Daoy (cell line): ENCODE data around the gene SERPINE1. TPM values are rescaled to one million over a fixed set of nuclear protein-coding genes. Genes with fewer than 3 reads are reported as not detected.

Experiments used
- DNase-seq: peaks from one replicate; pipeline ENCODE4 v3.0.0-alpha.2; 2015; ENCODE audit warnings: low read depth
- total RNA-seq: library from RNA; depleted of rRNA; stranded (reverse); fragments of >200 nt; shearing (Covaris generic); gene quantifications from 2 replicates; pipeline ENCODE4 v1.2.3, GENCODE V29; 2014

The SERPINE1 gene
- total RNA-seq, 1 experiment from 2014 or later, result 845 TPM

DNA sequence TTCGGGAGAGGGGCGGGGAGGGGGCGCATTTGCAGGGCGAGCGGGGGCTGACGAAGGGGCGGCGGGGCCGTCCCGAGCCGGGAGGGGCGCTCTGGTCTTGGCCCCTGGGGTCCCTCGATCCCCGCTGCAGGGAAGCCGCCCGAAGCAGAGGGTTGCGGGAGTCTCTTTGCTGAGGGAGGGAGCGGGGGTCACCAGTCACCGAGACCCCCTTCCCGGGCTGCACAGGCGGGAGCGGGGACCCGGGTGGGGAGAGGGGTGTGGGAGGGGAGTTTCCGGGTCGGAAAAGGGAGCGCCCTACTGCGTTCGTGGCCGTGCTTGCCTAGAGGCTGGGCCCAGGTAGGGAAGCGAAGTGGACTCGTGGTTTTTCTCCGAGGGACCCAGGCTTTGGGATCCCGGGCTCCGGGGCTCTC is 27.8 kb downstream of the SERPINE1 start:
- no peak for DNase-seq

- DNase-seq, result no peak
Measured at GRCh38 chr7:101155303-101155702, 28.4 kb downstream of the SERPINE1 start.

- no peak for DNase-seq
Measured at GRCh38 chr7:101156277-101156676, 29.4 kb downstream of the SERPINE1 start.

- DNase-seq, result no peak
Measured at GRCh38 chr7:101156866-101157589, 30.1 kb downstream of the SERPINE1 start.

DNA sequence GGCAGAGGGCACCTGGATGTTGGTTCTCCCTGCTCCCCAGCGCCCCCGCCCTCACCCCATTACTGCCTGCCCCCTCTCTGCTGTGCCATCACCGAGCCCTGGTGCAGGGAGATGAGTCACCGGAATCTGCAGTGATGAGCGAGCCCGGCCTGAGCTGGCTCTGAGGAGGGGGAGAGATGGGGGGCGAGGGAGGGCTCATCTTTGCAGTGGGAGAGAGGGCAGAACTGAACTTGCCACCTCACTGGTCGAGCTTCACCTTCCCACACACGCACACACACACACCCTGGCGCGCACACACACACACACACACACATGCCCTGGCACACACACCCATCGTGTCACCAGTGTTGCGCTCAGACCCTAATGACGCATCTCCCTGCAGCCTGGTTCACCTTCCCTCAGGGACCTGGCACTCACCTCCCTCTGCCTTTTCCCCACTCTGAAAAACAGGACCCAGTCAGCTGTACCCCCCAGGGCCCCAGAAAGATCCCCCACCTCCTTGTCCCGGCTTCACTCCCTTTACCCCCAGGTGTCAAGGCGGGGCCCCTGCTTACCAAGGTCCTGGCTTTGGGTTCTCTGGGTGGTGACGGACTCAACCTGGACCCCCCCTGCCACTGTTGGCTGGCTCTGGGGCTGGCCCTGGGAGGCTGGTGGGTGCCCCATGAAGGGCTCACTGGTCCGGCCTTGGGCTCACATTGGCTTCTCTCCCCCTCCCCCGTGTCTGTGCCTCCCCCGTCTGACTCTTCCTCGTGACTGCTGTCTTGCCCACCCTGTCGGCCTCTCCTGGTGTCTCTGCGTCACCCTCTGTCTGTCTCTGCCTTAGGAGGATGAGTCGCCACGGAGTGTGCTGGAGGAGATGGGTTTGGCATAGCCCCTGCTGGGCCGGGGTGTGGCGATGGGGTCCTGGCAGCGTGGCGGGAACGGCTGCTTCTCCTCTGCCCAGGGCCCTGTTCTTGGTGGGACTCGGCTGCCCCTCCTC is 33.1 kb downstream of the SERPINE1 start:
- peak; percentile 86 for DNase-seq

- no peak for DNase-seq
Measured at GRCh38 chr7:101160910-101161309, 34.0 kb downstream of the SERPINE1 start.

GRCh38 chr7:101161692-101162471 is 35.0 kb downstream of the SERPINE1 start:
- DNase-seq, result no peak

DNA sequence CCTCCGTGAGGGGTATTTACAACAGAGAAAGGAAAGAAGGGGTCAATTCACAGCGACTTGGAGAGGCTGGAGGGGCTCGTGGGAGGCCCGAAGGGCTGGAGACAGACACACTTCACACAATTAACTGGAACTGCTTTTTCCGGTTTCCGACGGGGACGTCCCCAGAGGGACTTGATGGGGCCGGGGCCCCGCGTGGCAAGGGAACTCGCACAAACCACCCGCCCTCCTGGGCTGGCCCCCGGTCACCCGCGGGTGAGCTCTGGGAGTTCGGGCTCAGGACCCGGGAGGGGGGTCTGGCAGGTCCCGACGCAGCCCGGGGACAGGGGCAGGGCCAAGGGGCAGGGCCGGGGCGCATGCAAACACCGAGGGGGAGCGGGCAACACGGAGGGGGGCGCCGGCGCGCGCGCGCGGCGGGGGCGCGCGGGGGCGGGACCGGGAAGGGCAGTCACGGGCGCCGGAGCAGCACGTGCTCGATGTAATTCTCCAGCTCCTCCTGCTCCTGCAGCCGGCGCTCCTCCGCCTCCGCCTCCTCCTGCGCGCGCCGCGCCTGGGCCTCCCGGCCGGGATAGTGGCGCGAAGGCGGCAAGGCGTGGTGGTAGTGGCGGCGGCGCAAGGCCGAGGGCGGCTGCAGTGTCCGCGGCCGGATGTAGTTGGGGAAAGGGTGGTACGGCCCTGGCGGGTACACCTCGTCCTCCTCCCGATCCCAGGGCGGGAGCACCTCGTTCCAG is 35.8 kb downstream of the SERPINE1 start:
- peak; percentile 92 for DNase-seq

DNA sequence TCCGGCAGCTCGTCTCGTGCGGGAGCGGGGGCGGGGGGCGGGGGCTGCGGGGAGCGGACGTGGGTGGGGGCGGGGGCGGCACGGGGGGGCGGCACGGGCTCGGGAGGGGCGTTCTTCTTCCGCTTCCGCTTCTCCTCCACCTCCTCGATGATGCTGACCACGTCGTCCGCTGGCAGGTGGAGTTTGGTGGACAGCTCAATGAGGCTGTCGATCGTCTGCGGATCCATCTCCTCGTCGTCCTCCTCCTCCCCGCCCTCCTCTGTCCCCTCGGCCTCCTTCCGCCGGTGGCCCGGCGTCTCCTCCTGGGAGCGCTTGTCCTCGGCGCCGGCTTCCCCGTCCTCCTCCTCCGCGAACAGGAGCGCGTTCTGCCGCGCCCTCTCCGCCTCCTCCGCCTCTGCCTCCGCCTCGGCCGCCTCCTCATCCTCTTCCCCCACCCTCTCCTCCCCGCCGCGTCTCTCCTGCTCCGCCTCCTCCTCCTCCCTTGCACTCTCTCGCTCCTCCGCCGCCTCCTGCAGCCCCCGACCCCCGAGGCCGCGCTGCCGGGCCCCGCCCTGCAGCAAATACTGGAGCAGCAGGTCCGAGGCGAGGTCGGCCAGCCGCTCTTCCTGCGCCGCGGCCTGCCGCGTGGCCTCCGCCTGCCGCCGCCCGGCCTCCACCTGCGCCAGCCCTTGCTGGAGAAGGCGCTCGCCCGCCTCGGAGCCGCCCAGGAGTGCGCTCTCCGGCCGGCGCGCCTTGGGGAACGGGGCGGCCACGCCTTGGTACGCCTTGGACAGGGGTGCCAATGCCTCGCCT is 36.6 kb downstream of the SERPINE1 start:
- peak; percentile 77 for DNase-seq

DNA sequence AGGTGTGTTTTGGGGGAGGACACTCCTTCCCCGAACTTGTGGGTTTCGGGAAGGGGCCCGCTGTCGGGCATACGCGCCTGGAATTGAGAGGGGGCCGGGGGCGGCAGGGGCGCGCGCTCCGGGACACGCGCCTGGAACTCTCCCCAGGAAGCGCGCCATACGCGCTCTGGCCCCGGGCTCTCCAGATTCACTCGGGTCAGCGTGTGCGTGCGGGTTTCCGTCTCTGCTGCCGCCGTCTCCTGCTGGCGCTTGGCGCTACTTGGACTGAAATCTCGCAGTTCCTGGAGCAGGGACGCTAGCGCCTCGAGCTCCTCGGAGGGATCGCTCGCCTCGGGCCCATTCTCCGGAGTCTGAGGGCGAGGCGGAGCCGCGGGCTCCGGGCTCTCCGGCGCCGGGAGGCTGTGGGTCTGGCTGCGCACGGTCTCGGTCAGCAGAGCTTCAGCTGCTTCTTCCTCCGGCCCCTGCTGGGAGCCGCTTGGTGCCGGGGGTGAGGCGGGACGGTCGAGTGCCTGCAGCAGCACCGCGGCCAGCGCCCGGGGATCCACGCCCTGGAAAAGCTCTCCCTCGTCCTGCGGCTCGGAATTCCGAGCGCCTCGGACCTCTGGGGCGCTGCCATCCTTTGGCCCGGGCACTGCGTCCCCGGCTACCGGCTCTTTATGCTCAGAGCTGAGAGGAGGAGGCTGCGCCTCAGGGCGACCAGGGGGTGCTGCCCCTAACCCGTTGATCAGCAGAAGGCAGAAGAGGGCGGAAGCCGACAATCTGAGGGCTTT is 37.4 kb downstream of the SERPINE1 start:
- DNase-seq, result peak; percentile 87

DNA sequence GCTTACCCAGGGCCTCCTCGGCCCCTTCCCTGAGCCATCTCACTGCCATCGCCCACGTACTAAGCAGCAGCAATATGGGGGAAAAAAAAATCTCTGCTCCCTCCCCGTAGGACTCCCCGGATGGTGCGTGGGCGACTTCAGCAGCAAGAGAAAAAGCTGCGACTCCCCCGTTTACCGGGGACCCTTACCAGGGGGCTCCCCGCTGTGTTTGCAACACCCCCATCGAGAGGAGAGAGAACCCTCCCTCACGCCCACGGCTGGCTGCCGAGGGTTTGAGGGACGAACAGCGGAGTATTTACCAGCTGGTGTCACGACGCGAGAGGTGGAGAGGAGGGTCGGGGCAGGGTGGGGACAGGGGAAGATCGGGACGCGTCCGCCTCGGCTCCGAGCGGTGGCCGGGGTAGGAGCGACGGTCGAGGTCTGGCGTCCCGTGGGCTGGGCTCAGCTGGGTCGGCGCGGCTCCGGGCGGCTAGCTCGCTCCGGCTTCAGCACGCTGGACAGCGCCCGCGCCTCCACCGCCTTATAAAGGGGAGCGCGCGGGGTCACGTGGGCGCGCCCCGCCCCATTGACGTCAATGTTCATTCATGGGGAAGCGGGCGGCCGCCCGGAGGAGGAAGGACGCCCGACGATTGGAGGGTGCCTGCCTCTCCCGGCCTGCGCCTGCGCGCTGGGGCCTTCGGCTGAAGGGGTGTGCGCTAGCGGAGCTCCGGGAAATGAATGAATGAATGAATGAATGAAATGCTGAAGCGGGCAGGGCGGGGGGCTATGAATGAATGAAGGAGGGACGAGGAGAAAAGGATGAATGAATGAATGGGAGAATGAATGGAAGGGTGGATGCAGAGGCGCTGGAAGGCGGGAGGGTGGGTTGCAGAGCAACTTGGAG is 38.4 kb downstream of the SERPINE1 start, which contains the start of gene VGF:
Gene VGF (minus strand): TSS at position 495 of the 883 bp plus-strand sequence. CDS start 726 bp downstream, outside the sequence.
- DNase-seq, result peak; percentile 100

DNA sequence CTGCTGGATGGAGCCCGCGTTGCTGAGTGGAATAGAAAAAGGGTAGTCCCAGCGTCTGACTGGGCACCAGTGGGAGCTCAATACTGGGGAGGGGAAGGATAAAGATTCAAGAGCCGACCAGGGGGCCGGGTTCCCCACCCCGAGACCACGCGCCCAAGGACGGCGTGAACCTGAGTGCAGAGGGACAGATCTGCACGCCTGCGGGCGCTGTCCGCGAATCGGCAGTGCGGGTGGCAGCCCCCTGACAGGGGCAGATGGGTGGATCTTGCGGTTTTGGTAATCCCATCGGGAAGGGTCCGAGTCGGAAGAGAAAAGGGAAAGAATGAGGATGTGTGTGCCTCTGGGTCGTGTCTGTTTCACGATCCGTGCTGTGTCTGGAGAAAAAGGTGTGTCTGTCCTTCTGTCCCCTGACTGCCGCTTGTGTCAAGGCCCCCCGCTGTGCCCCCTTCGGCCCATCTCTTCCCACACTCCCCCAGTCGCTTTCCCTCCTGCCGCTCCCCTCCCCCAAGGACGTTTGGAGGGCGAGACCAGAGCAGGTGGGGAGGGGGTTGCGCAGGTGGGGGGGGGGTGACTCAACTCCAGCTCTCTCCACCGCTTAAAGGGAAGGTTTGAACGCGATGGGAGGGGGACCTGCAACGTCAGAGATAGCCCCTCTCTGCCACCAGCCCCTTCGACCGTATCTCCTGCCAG is 39.2 kb downstream of the SERPINE1 start:
- no peak for DNase-seq

DNA sequence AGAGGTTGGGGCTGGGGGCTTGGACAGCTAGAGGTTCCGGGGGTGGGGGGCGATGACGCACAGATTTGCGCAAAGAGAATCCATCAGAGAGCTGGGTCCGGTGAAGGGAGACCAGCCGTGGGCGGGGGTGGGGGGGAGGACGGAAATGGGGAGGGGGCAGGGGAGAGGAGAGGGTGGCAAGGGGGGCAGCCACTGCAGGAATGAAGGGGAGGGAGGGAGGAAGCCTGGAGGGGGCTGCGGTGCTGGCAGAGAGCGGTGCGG is 39.7 kb downstream of the SERPINE1 start:
- DNase-seq, result no peak

GRCh38 chr7:101166909-101167644 is 40.2 kb downstream of the SERPINE1 start:
- DNase-seq, result peak; percentile 90

DNA sequence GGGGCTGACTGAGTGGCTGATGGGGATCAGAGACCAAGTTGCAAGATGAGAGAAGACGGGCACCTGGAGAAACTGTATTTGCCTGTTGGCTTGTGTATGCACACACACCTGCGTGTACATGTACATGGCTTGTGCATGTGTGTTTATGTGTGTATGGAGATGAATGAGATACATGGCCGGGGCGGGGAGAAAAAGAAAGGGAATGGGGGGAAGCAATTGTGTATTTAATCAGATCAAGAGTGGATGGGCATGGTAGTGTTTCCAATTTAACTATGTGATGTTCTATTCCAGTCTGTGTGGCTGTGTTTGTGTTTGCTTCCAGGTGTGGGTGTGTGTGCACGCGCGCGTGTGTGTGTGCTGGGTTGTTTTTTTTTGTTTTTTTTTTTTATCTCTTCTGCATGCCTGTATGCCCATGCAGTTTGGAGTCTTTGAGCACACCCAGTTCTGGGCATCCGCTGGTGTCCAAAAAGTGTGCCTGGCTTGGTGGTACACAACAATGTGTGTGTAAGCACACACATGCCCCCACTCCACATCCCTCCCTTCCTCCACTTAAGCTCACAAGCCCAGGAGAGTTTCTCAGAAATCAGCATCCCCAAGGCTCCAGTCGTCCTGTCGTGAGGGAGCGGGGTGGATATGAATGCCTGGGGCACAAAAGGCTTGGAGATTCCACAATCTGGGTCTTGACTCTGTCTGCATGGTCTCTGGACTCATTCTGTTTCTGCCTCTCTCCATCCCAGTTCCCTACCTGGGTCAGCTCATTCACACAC is 40.9 kb downstream of the SERPINE1 start:
- DNase-seq, result peak; percentile 47

GRCh38 chr7:101168412-101169049 is 41.6 kb downstream of the SERPINE1 start:
- DNase-seq, result peak; percentile 60
